ENCODE data around the gene SGMS1.

DNA sequence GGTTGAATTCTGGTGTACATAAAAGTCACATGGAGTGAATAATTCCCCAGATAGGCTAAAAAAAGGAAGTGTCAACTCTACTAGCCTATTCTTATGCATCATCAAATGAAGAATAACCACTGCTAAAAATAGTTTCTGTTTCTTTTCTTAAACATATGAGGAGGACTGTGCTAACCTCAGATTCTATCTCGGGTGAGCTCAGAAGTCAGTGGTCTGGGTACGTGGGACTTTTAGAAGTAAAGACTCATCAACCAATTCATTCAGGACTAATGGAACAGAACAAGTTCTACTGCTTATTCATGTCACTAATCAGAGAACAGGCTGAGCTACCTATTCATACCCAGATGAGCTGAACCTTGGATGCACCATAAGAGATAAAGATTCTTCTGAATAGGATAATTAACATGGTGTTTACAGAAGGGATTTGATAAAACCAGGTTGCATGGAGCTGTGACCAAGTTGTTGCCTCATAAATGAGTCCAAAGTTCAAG lies 362.9 kb downstream of the SGMS1 start:
- TF ChIP-seq, protein P1, sequence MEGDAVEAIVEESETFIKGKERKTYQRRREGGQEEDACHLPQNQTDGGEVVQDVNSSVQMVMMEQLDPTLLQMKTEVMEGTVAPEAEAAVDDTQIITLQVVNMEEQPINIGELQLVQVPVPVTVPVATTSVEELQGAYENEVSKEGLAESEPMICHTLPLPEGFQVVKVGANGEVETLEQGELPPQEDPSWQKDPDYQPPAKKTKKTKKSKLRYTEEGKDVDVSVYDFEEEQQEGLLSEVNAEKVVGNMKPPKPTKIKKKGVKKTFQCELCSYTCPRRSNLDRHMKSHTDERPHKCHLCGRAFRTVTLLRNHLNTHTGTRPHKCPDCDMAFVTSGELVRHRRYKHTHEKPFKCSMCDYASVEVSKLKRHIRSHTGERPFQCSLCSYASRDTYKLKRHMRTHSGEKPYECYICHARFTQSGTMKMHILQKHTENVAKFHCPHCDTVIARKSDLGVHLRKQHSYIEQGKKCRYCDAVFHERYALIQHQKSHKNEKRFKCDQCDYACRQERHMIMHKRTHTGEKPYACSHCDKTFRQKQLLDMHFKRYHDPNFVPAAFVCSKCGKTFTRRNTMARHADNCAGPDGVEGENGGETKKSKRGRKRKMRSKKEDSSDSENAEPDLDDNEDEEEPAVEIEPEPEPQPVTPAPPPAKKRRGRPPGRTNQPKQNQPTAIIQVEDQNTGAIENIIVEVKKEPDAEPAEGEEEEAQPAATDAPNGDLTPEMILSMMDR (IDR thresholded peaks at IDR 0.05; ENCODE audit: poor library complexity, severe bottlenecking): no peak
- TF ChIP-seq, protein P2, sequence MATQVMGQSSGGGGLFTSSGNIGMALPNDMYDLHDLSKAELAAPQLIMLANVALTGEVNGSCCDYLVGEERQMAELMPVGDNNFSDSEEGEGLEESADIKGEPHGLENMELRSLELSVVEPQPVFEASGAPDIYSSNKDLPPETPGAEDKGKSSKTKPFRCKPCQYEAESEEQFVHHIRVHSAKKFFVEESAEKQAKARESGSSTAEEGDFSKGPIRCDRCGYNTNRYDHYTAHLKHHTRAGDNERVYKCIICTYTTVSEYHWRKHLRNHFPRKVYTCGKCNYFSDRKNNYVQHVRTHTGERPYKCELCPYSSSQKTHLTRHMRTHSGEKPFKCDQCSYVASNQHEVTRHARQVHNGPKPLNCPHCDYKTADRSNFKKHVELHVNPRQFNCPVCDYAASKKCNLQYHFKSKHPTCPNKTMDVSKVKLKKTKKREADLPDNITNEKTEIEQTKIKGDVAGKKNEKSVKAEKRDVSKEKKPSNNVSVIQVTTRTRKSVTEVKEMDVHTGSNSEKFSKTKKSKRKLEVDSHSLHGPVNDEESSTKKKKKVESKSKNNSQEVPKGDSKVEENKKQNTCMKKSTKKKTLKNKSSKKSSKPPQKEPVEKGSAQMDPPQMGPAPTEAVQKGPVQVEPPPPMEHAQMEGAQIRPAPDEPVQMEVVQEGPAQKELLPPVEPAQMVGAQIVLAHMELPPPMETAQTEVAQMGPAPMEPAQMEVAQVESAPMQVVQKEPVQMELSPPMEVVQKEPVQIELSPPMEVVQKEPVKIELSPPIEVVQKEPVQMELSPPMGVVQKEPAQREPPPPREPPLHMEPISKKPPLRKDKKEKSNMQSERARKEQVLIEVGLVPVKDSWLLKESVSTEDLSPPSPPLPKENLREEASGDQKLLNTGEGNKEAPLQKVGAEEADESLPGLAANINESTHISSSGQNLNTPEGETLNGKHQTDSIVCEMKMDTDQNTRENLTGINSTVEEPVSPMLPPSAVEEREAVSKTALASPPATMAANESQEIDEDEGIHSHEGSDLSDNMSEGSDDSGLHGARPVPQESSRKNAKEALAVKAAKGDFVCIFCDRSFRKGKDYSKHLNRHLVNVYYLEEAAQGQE (IDR thresholded peaks at IDR 0.05; ENCODE audit: borderline replicate concordance): no peak
- no peak for TF ChIP-seq EZH2 (IDR thresholded peaks at IDR 0.05; ENCODE audit: borderline replicate concordance, insufficient read depth, low read length, poor library complexity, severe bottlenecking)
- TF ChIP-seq EP300 (conservative IDR thresholded peaks at IDR 0.05; ENCODE audit: poor library complexity, severe bottlenecking): no peak
- TF ChIP-seq POLR2AphosphoS5 (IDR thresholded peaks at IDR 0.05): no peak

All from neural cell (in vitro differentiated cells).